Measurements from ENCODE around the gene TBX5. TPM values are rescaled to one million over a fixed set of nuclear protein-coding genes. Genes with fewer than 3 reads are reported as not detected.

Gene TBX5
- total RNA-seq, 1 donor from 2014 or later = 8.4 TPM

- H3K27me3 Mint-ChIP-seq (ENCODE audit: low read depth) = peaks cover 42% of the 10 kb centered on the region
- H3K36me3 Mint-ChIP-seq = no peaks in the 10 kb centered on the region
- no peak overlapping the region for H3K4me3 Mint-ChIP-seq
- no peaks in the 10 kb centered on the region for H3K9me3 Mint-ChIP-seq
- no peaks in the 10 kb centered on the region for H3K4me1 Mint-ChIP-seq
- H3K27ac Mint-ChIP-seq = no peak overlapping the region
- no peak for TF ChIP-seq CTCF (IDR thresholded peaks at IDR 0.05; ENCODE audit: unreplicated experiment)
- no peak for DNase-seq (ENCODE audit: low spot score in 2 of 2, unreplicated experiment in 2 of 2)
These were observed 62.2 kb downstream of the TBX5 start for GRCh38 chr12:114343585-114344302.

- no peaks in the 10 kb centered on the region for H3K4me1 Mint-ChIP-seq
- no peak for DNase-seq (ENCODE audit: low spot score in 2 of 2, unreplicated experiment in 2 of 2)
- peaks cover 45% of the 10 kb centered on the region for H3K27me3 Mint-ChIP-seq (ENCODE audit: low read depth)
- peaks cover 7% of the 10 kb centered on the region for H3K9me3 Mint-ChIP-seq
- H3K27ac Mint-ChIP-seq = no peak overlapping the region
- no peaks in the 10 kb centered on the region for H3K36me3 Mint-ChIP-seq
- no peak for TF ChIP-seq CTCF (IDR thresholded peaks at IDR 0.05; ENCODE audit: unreplicated experiment)
- no peak overlapping the region for H3K4me3 Mint-ChIP-seq
These were observed 63.3 kb downstream of the TBX5 start for GRCh38 chr12:114342656-114343055.

GRCh38 chr12:114341635-114342034 lies 64.3 kb downstream of the TBX5 start:
- no peak for TF ChIP-seq CTCF (IDR thresholded peaks at IDR 0.05; ENCODE audit: unreplicated experiment)
- H3K27me3 Mint-ChIP-seq (ENCODE audit: low read depth) = peaks cover 45% of the 10 kb centered on the region
- H3K4me1 Mint-ChIP-seq = peaks cover 1% of the 10 kb centered on the region

GRCh38 chr12:114340231-114340630 lies 65.7 kb downstream of the TBX5 start:
- H3K36me3 Mint-ChIP-seq = no peaks in the 10 kb centered on the region
- peaks cover 12% of the 10 kb centered on the region for H3K4me1 Mint-ChIP-seq
- H3K4me3 Mint-ChIP-seq = no peak overlapping the region
- H3K9me3 Mint-ChIP-seq = peaks cover 10% of the 10 kb centered on the region
- DNase-seq (ENCODE audit: low spot score in 2 of 2, unreplicated experiment in 2 of 2) = no peak
- no peak for TF ChIP-seq CTCF (IDR thresholded peaks at IDR 0.05; ENCODE audit: unreplicated experiment)
- no peak overlapping the region for H3K27ac Mint-ChIP-seq
- peaks cover 44% of the 10 kb centered on the region for H3K27me3 Mint-ChIP-seq (ENCODE audit: low read depth)

More at GRCh38 chr12:114341635-114342034, 64.3 kb downstream of the TBX5 start:
- Mint-ChIP-seq H3K4me3 (no peak overlapping the region), H3K36me3 (no peaks in the 10 kb centered on the region), H3K27ac (no peak overlapping the region), H3K9me3 (peaks cover 10% of the 10 kb centered on the region)
- no peak for DNase-seq (ENCODE audit: low spot score in 2 of 2, unreplicated experiment in 2 of 2)

- Mint-ChIP-seq H3K4me1 (peaks cover 18% of the 10 kb centered on the region), H3K27me3 (ENCODE audit: low read depth) (peaks cover 41% of the 10 kb centered on the region), H3K36me3 (no peaks in the 10 kb centered on the region), H3K27ac (no peak overlapping the region), H3K4me3 (no peak overlapping the region), H3K9me3 (peaks cover 10% of the 10 kb centered on the region)
- no peak for DNase-seq (ENCODE audit: low spot score in 2 of 2, unreplicated experiment in 2 of 2)
- no peak for TF ChIP-seq CTCF (IDR thresholded peaks at IDR 0.05; ENCODE audit: unreplicated experiment)
These were observed 66.3 kb downstream of the TBX5 start for GRCh38 chr12:114339626-114340025.
